H9 (cell line): Measurements from ENCODE around the gene BTLA. TPM values are rescaled to one million over a fixed set of nuclear protein-coding genes. Genes with fewer than 3 reads are reported as not detected.

Experiments used
- DNase-seq: peaks from one replicate; pipeline ENCODE4 v3.0.0-alpha.2; 2017
- H2AFZ ChIP-seq: one replicate; pipeline ENCODE4 v1.6.1; 2013; ENCODE audit warnings: mild to moderate bottlenecking, low read length, control low read depth, moderate library complexity
- H2AK5ac ChIP-seq: 2 replicates; pipeline ENCODE4 v1.6.1; 2013; ENCODE audit warnings: low read length, control low read depth, mixed read lengths; ENCODE audit not compliant: insufficient read length
- H2BK120ac ChIP-seq: one replicate; pipeline ENCODE4 v1.6.1; 2013; ENCODE audit warnings: low read depth, mild to moderate bottlenecking, low read length, control low read depth, inconsistent platforms; ENCODE audit not compliant: poor library complexity, severe bottlenecking
- H2BK12ac ChIP-seq: 2 replicates; pipeline ENCODE4 v1.6.1; 2013; ENCODE audit warnings: low read length, control low read depth, mixed read lengths, low read depth; ENCODE audit not compliant: insufficient read length
- H2BK15ac ChIP-seq: 2 replicates; pipeline ENCODE4 v1.6.1; 2013; ENCODE audit warnings: low read depth, low read length, control low read depth
- H2BK20ac ChIP-seq: one replicate; pipeline ENCODE4 v1.6.1; 2013; ENCODE audit warnings: low read depth, mild to moderate bottlenecking, low read length, control low read depth, inconsistent platforms; ENCODE audit not compliant: poor library complexity, severe bottlenecking
- H2BK5ac ChIP-seq: 2 replicates; pipeline ENCODE4 v1.6.1; 2013; ENCODE audit warnings: low read length, control low read depth, mixed read lengths; ENCODE audit not compliant: insufficient read length
- H3K14ac ChIP-seq: 2 replicates; pipeline ENCODE4 v1.6.1; 2013; ENCODE audit warnings: low read length, control low read depth; ENCODE audit not compliant: insufficient read depth
- H3K18ac ChIP-seq: 2 replicates; pipeline ENCODE4 v1.6.1; 2013; ENCODE audit warnings: low read depth, mild to moderate bottlenecking, mixed read lengths, low read length, control low read depth; ENCODE audit not compliant: insufficient read length
- H3K23ac ChIP-seq: 2 replicates; pipeline ENCODE4 v1.6.1; 2013; ENCODE audit warnings: low read length, control low read depth, mixed read lengths, low read depth; ENCODE audit not compliant: insufficient read length
- H3K23me2 ChIP-seq: 2 replicates; pipeline ENCODE4 v1.6.1; 2013; ENCODE audit warnings: low read depth, mild to moderate bottlenecking, mixed read lengths, low read length, control low read depth; ENCODE audit not compliant: insufficient read length, poor library complexity, severe bottlenecking
- H3K27ac ChIP-seq: 2 replicates; pipeline ENCODE4 v1.5.1; 2013; ENCODE audit warnings: low read length, control low read depth, mixed read lengths, low read depth; ENCODE audit not compliant: insufficient read length
- H3K27me3 ChIP-seq: 2 replicates; pipeline ENCODE4 v1.6.1; 2013; ENCODE audit warnings: low read length, control low read depth, inconsistent platforms; ENCODE audit not compliant: insufficient read depth
- H3K4ac ChIP-seq: 2 replicates; pipeline ENCODE4 v1.6.1; 2013; ENCODE audit warnings: low read depth, mild to moderate bottlenecking, control low read depth, inconsistent platforms, low read length, moderate library complexity
- H3K4me1 ChIP-seq: 2 replicates; pipeline ENCODE4 v1.6.1; 2013; ENCODE audit warnings: low read length, control low read depth, inconsistent platforms; ENCODE audit not compliant: insufficient read depth
- H3K4me2 ChIP-seq: 2 replicates; pipeline ENCODE4 v1.6.1; 2013; ENCODE audit warnings: low read length, control low read depth, mixed read lengths; ENCODE audit not compliant: insufficient read length, insufficient read depth
- H3K56ac ChIP-seq: 2 replicates; pipeline ENCODE4 v1.6.1; 2013; ENCODE audit warnings: low read depth, mild to moderate bottlenecking, mixed read lengths, low read length, control low read depth; ENCODE audit not compliant: insufficient read length
- H3K79me1 ChIP-seq: 2 replicates; pipeline ENCODE4 v1.6.1; 2013; ENCODE audit warnings: low read depth, mild to moderate bottlenecking, moderate library complexity, low read length, control low read depth, inconsistent platforms; ENCODE audit not compliant: insufficient read depth, poor library complexity, severe bottlenecking
- H3K79me2 ChIP-seq: 2 replicates; pipeline ENCODE4 v1.6.1; 2013; ENCODE audit warnings: low read length, control low read depth, inconsistent platforms; ENCODE audit not compliant: insufficient read depth
- H3K9ac ChIP-seq: 2 replicates; pipeline ENCODE4 v1.6.1; 2013; ENCODE audit warnings: low read length, control low read depth, mixed read lengths; ENCODE audit not compliant: insufficient read length; ENCODE audit errors: extremely low read depth
- H3K9me3 ChIP-seq: one replicate; pipeline ENCODE4 v1.6.1; 2013; ENCODE audit warnings: low read depth, low read length, inconsistent platforms; ENCODE audit not compliant: control insufficient read depth
- H3T11ph ChIP-seq: one replicate; pipeline ENCODE4 v1.6.1; 2013; ENCODE audit warnings: mild to moderate bottlenecking, low read length, control low read depth, inconsistent platforms
- H4K20me1 ChIP-seq: one replicate; pipeline ENCODE4 v1.6.1; 2013; ENCODE audit not compliant: control insufficient read depth, insufficient read length, insufficient read depth
- H4K5ac ChIP-seq: 2 replicates; pipeline ENCODE4 v1.6.1; 2013; ENCODE audit warnings: low read depth, mild to moderate bottlenecking, mixed read lengths, low read length, control low read depth; ENCODE audit not compliant: insufficient read length
- H4K8ac ChIP-seq: replicated peaks from 2 replicates; pipeline ENCODE4 v1.6.1; 2013; ENCODE audit warnings: low read length, control low read depth, mixed read lengths, low read depth; ENCODE audit not compliant: insufficient read length
- H4K91ac ChIP-seq: 2 replicates; pipeline ENCODE4 v1.6.1; 2013; ENCODE audit warnings: low read depth, mild to moderate bottlenecking, moderate library complexity, mixed read lengths, low read length, control low read depth; ENCODE audit not compliant: insufficient read length
- H3K27ac Mint-ChIP-seq, 3 experiments: 2 replicates in 2 of 3; 3 replicates in 1 of 3; pipeline ENCODE4 v1.8.0; 2020 to 2021; ENCODE audit warnings: mixed read lengths in 3 of 3, mild to moderate bottlenecking in 1 of 3, moderate library complexity in 1 of 3
- H3K27me3 Mint-ChIP-seq: 2 replicates; pipeline ENCODE4 v1.8.0; 2021; ENCODE audit warnings: low read depth, mild to moderate bottlenecking, moderate library complexity, mixed read lengths
- H3K36me3 Mint-ChIP-seq, 3 experiments: 2 replicates in 2 of 3; 3 replicates in 1 of 3; pipeline ENCODE4 v1.8.0; 2020 to 2021; ENCODE audit warnings: low read depth in 3 of 3, mixed read lengths in 3 of 3; ENCODE audit not compliant: insufficient read depth in 1 of 3
- H3K4me1 Mint-ChIP-seq, 2 experiments: 2 replicates each; pipeline ENCODE4 v1.8.0; 2020; ENCODE audit warnings: mixed read lengths in 2 of 2
- H3K4me3 Mint-ChIP-seq, 2 experiments: 2 replicates in 1 of 2; 3 replicates in 1 of 2; pipeline ENCODE4 v1.8.0; 2020 to 2021; ENCODE audit warnings: mild to moderate bottlenecking in 2 of 2, mixed read lengths in 2 of 2, moderate library complexity in 1 of 2
- H3K9me3 Mint-ChIP-seq, 2 experiments: 2 replicates in 1 of 2; 3 replicates in 1 of 2; pipeline ENCODE4 v1.8.0; 2020; ENCODE audit warnings: mild to moderate bottlenecking in 2 of 2, mixed read lengths in 2 of 2, moderate library complexity in 1 of 2
- CTCF ChIP-seq: fragments of 200-600 bp; sonication (generic); conservative IDR thresholded peaks from 3 replicates; pipeline ENCODE4 v1.8.0; 2021; ENCODE audit warnings: antibody characterized with exemption, mild to moderate bottlenecking
- WGBS: extraction: QIAGEN DNeasy Blood & Tissue Kit; methylation state at CpG from one replicate; pipeline ENCODE4 v1.1.7; 2013; ENCODE audit warnings: missing lambda C conversion rate, low lambda C conversion rate, mixed read lengths; ENCODE audit not compliant: insufficient read length; ENCODE audit errors: extremely low coverage; 5-methylcytosine and 5-hydroxymethylcytosine counted together
- total RNA-seq: library from RNA; stranded (reverse); gene quantifications from 2 replicates; pipeline ENCODE4 v1.2.1, GENCODE V29; 2021

The BTLA gene
- total RNA-seq, 1 experiment from 2014 or later = not detected

GRCh38 chr3:112486811-112487505 lies 12.3 kb downstream of the BTLA start:
- Histone ChIP-seq H3K79me1 (no peaks in the 10 kb centered on the region), H2BK20ac (no peak overlapping the region), H3K18ac (no peak overlapping the region), H3K79me2 (no peaks in the 10 kb centered on the region), H2AK5ac (no peak overlapping the region), H3K23ac (no peak overlapping the region), H3K27me3 (no peaks in the 10 kb centered on the region), H2BK12ac (no peak overlapping the region), H3K9ac (no peak overlapping the region), H3K4me1 (no peaks in the 10 kb centered on the region), H4K8ac (no peak overlapping the region), H3K27ac (no peak overlapping the region), H3K23me2 (no peaks in the 10 kb centered on the region), H4K20me1 (no peaks in the 10 kb centered on the region), H3T11ph (no peak overlapping the region), H3K4ac (no peak overlapping the region), H2BK120ac (no peak overlapping the region), H2BK15ac (no peak overlapping the region), H3K14ac (no peak overlapping the region), H3K56ac (no peak overlapping the region), H4K91ac (no peak overlapping the region), H4K5ac (no peak overlapping the region), H3K9me3 (no peaks in the 10 kb centered on the region), H2BK5ac (no peak overlapping the region), H3K4me2 (no peak overlapping the region), H2AFZ (no peak overlapping the region)
- Mint-ChIP-seq H3K27ac (no peak overlapping the region), H3K36me3 (no peaks in the 10 kb centered on the region), H3K9me3 (no peaks in the 10 kb centered on the region), H3K4me1 (no peaks in the 10 kb centered on the region), H3K27me3 (no peaks in the 10 kb centered on the region), H3K4me3 (no peak overlapping the region)
- no peak for DNase-seq
- WGBS = no CpG with 5 or more reads among the region's 7 CpGs
- no peak for TF ChIP-seq CTCF
